SK-N-SH (cell line): ENCODE data around the gene POLD2. TPM values are rescaled to one million over a fixed set of nuclear protein-coding genes. Genes with fewer than 3 reads are reported as not detected.

Experiments used
- CTCF ChIA-PET: fragments of 300-600, 350-600 bp; formaldehyde crosslinking; extraction: SDS; loops from one replicate; lab custom pipeline; 2021; lab: Yijun Ruan, JAX
- POLR2A ChIA-PET: fragments of 350-600 bp; sonication (Branson Sonifier 250); formaldehyde crosslinking; extraction: SDS; loops from one replicate; lab custom pipeline; 2020; ENCODE audit warnings: antibody characterized with exemption, inconsistent platforms; lab: Yijun Ruan, JAX
- DNase-seq: peaks from one replicate; pipeline ENCODE4 v3.0.0; 2012
- H2AFZ ChIP-seq: fragments of 200-600 bp; sonication (generic); 2 replicates; pipeline ENCODE4 v1.8.1; 2016; ENCODE audit warnings: antibody characterized with exemption, mild to moderate bottlenecking, low read depth
- H3F3A ChIP-seq: fragments of 200-600 bp; sonication (generic); replicated peaks from 2 replicates; pipeline ENCODE3; 2016; ENCODE audit warnings: antibody characterized with exemption, mild to moderate bottlenecking; ENCODE audit not compliant: insufficient read depth
- H3K27ac ChIP-seq, 2 experiments: fragments of 200-500 bp in 1 of 2; fragments of 200-600 bp in 1 of 2; sonication (Bioruptor generic) in 1 of 2; sonication (generic), shearing (Covaris generic) in 1 of 2; 2 replicates each; pipeline versions ENCODE4 v1.5.1 to v1.6.1; 2014 to 2016; ENCODE audit warnings: low read depth in 2 of 2, inconsistent platforms in 1 of 2, low read length in 1 of 2, mild to moderate bottlenecking in 1 of 2, mixed read lengths in 1 of 2
- H3K27me3 ChIP-seq: fragments of 200-600 bp; sonication (generic), shearing (Covaris generic); 2 replicates; pipeline ENCODE4 v1.6.1; 2016; ENCODE audit warnings: mixed run types; ENCODE audit not compliant: insufficient read depth
- H3K36me3 ChIP-seq, 2 experiments: fragments of 200-500 bp in 1 of 2; fragments of 200-600 bp in 1 of 2; sonication (Bioruptor generic) in 1 of 2; sonication (generic) in 1 of 2; replicated peaks in 1 of 2; 2 replicates each; pipeline versions ENCODE3 to v1.5.1; 2014 to 2016; ENCODE audit warnings: low read length in 1 of 2, mild to moderate bottlenecking in 1 of 2; ENCODE audit not compliant: insufficient read depth in 2 of 2, control insufficient read depth in 1 of 2
- H3K4me1 ChIP-seq, 2 experiments: fragments of 200-500 bp in 1 of 2; fragments of 200-600 bp in 1 of 2; sonication (Bioruptor generic) in 1 of 2; sonication (generic), shearing (Covaris generic) in 1 of 2; 2 replicates each; pipeline versions ENCODE4 v1.5.1 to v1.6.1; 2014 to 2016; ENCODE audit warnings: low read depth in 1 of 2, low read length in 1 of 2, mixed run types in 1 of 2; ENCODE audit not compliant: insufficient read depth in 2 of 2, control insufficient read depth in 1 of 2
- H3K4me2 ChIP-seq: fragments of 200-600 bp; sonication (generic), shearing (Covaris generic); 2 replicates; pipeline ENCODE4 v1.6.1; 2017; ENCODE audit warnings: mixed run types
- H3K4me3 ChIP-seq, 2 experiments: fragments of 200-500 bp in 1 of 2; fragments of 200-600 bp in 1 of 2; sonication (Bioruptor generic) in 1 of 2; sonication (generic), shearing (Covaris generic) in 1 of 2; 2 replicates each; pipeline versions ENCODE4 v1.5.1 to v1.8.1; 2014 to 2016; ENCODE audit warnings: low read depth in 2 of 2, inconsistent platforms in 1 of 2, low read length in 1 of 2, mild to moderate bottlenecking in 1 of 2, mixed read lengths in 1 of 2, moderate library complexity in 1 of 2
- H3K79me2 ChIP-seq: fragments of 200-600 bp; sonication (generic); 2 replicates; pipeline ENCODE4 v1.8.1; 2017; ENCODE audit warnings: mild to moderate bottlenecking; ENCODE audit not compliant: insufficient read depth
- H3K9ac ChIP-seq: fragments of 200-600 bp; sonication (generic); 2 replicates; pipeline ENCODE4 v1.6.1; 2017; ENCODE audit warnings: mixed run types
- H3K9me2 ChIP-seq: fragments of 200-600 bp; sonication (generic); 2 replicates; pipeline ENCODE4 v1.6.1; 2017; ENCODE audit warnings: mixed run types
- H3K9me3 ChIP-seq: fragments of 200-600 bp; sonication (generic); 2 replicates; pipeline ENCODE4 v1.6.1; 2017; ENCODE audit warnings: mixed run types, mild to moderate bottlenecking, moderate library complexity
- H4K20me1 ChIP-seq: fragments of 200-600 bp; sonication (generic); 2 replicates; pipeline ENCODE4 v1.6.1; 2017; ENCODE audit warnings: mild to moderate bottlenecking, mixed run types; ENCODE audit not compliant: insufficient read depth
- CHD2 ChIP-seq: fragments of 150-350 bp; IDR thresholded peaks from 2 replicates; pipeline ENCODE4 v1.6.1; 2018; ENCODE audit warnings: low read length; ENCODE audit not compliant: partially characterized antibody
- ELF1 ChIP-seq: IDR thresholded peaks from 2 replicates; pipeline ENCODE4 v1.4.0; 2012
- EP300 ChIP-seq, 2 experiments: IDR thresholded peaks; 2 replicates each; pipeline versions ENCODE4 v1.4.0 to v1.6.1; 2012; ENCODE audit warnings: borderline replicate concordance in 1 of 2, low read depth in 1 of 2, low read length in 1 of 2
- FOSL2 ChIP-seq: IDR thresholded peaks from 2 replicates; pipeline ENCODE4 v1.4.0; 2012; ENCODE audit warnings: low read depth, mild to moderate bottlenecking, moderate library complexity, borderline replicate concordance
- FOXJ3 ChIP-seq: sonication (generic); formaldehyde crosslinking; IDR thresholded peaks from 2 replicates; pipeline ENCODE4 v1.5.1; 2020; ENCODE audit warnings: mild to moderate bottlenecking, missing genetic modification reagents
- FOXM1 ChIP-seq: IDR thresholded peaks from 2 replicates; pipeline ENCODE4 v1.4.0; 2012; ENCODE audit warnings: low read depth, mild to moderate bottlenecking
- GABPA ChIP-seq: IDR thresholded peaks from 2 replicates; pipeline ENCODE4 v1.4.0; 2012; ENCODE audit warnings: low read depth, mild to moderate bottlenecking
- MXI1 ChIP-seq: IDR thresholded peaks from 2 replicates; pipeline ENCODE4 v1.6.1; 2012; ENCODE audit warnings: mild to moderate bottlenecking, low read depth, low read length, improper control_type of control experiment
- POLR2AphosphoS5 ChIP-seq: IDR thresholded peaks from 2 replicates; pipeline ENCODE4 v1.6.1; 2012; ENCODE audit warnings: low read depth, low read length
- RFX5 ChIP-seq: IDR thresholded peaks from 2 replicates; pipeline ENCODE4 v1.6.1; 2012; ENCODE audit warnings: mild to moderate bottlenecking, improper control_type of control experiment, low read length
- RXRA ChIP-seq: IDR thresholded peaks from 2 replicates; pipeline ENCODE4 v1.4.0; 2012; ENCODE audit warnings: low read depth, mild to moderate bottlenecking, borderline replicate concordance
- SIN3A ChIP-seq: IDR thresholded peaks from 2 replicates; pipeline ENCODE4 v1.6.1; 2012; ENCODE audit warnings: low read depth, mild to moderate bottlenecking, low read length, moderate library complexity, borderline replicate concordance
- SMC3 ChIP-seq: IDR thresholded peaks from 2 replicates; pipeline ENCODE4 v1.6.1; 2012; ENCODE audit warnings: low read depth, low read length, improper control_type of control experiment
- TAF1 ChIP-seq: IDR thresholded peaks from 2 replicates; pipeline ENCODE4 v1.6.1; 2012; ENCODE audit warnings: low read depth, mild to moderate bottlenecking, low read length, moderate library complexity, borderline replicate concordance
- TCF12 ChIP-seq: IDR thresholded peaks from 2 replicates; pipeline ENCODE4 v1.4.0; 2012
- WGBS: methylation state at CpG from one replicate; pipeline ENCODE4 v1.1.6; 2017; ENCODE audit warnings: low lambda C conversion rate; 5-methylcytosine and 5-hydroxymethylcytosine counted together
- polyA plus RNA-seq, 3 experiments: library from polyadenylated mRNA; depleted of rRNA; stranded (reverse); fragments of >200 nt; gene quantifications; 2 replicates each; pipeline ENCODE4 v1.2.3, GENCODE V29; 2012
- TF ChIP-seq, protein P1 (sequence below): IDR thresholded peaks from 2 replicates; pipeline ENCODE4 v1.6.1; 2012; ENCODE audit warnings: mild to moderate bottlenecking, low read depth, low read length, moderate library complexity
- TF ChIP-seq, protein P2 (sequence below): fragments of 150-350 bp; IDR thresholded peaks from 2 replicates; pipeline ENCODE4 v1.6.1; 2016; ENCODE audit warnings: mild to moderate bottlenecking, low read depth, low read length
- TF ChIP-seq, protein P3 (sequence below): IDR thresholded peaks from 2 replicates; pipeline ENCODE4 v1.4.0; 2012; ENCODE audit warnings: low read depth

POLD2 gene
- polyA plus RNA-seq, 1 of the 3 experiments (the other 2 are of a cell fraction), result 194 TPM

DNA sequence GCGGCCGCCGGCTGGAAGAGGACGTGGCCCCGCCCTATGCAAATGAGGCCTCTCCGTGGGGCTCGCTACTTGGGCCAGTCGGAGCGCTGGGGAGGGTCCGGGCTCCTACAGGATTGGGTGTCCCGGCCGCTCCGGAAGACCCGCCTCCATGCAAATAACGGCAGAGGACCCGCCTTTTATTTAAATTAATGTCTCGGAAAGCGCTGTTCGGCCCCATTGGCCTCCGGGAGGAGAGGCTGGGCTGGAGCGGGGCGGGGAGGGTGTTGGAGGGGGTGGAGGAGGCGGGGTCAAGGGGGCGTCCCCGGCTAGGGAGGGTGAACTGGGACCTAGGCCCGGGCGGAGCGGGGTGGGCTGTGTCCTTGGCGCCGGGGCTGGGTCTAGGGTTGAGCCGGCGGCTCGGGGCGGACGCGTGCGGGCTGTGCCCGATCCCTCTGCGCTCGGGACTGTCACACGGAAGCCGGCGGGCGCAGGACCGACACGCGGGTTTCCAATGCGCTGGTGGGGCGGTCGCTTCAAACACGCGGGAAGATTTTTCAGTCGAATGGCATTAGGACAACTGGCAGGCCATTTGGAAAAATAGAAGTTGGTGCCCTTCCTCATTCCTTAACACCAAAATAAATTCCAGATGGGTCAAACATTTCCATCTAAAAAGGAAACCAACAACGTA, 40.7 kb downstream of the POLD2 start (continued):
- TF ChIP-seq, protein P1, sequence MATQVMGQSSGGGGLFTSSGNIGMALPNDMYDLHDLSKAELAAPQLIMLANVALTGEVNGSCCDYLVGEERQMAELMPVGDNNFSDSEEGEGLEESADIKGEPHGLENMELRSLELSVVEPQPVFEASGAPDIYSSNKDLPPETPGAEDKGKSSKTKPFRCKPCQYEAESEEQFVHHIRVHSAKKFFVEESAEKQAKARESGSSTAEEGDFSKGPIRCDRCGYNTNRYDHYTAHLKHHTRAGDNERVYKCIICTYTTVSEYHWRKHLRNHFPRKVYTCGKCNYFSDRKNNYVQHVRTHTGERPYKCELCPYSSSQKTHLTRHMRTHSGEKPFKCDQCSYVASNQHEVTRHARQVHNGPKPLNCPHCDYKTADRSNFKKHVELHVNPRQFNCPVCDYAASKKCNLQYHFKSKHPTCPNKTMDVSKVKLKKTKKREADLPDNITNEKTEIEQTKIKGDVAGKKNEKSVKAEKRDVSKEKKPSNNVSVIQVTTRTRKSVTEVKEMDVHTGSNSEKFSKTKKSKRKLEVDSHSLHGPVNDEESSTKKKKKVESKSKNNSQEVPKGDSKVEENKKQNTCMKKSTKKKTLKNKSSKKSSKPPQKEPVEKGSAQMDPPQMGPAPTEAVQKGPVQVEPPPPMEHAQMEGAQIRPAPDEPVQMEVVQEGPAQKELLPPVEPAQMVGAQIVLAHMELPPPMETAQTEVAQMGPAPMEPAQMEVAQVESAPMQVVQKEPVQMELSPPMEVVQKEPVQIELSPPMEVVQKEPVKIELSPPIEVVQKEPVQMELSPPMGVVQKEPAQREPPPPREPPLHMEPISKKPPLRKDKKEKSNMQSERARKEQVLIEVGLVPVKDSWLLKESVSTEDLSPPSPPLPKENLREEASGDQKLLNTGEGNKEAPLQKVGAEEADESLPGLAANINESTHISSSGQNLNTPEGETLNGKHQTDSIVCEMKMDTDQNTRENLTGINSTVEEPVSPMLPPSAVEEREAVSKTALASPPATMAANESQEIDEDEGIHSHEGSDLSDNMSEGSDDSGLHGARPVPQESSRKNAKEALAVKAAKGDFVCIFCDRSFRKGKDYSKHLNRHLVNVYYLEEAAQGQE, result 0 out of 2 replicates have a peak, but pooled peaks have one; percentile 17
- TF ChIP-seq RXRA (no peak), TCF12 (peak; percentile 75), ELF1 (peak; percentile 84), FOXM1 (no peak), RFX5 (no peak), FOXJ3 (no peak), TAF1 (peak; percentile 25; the same call in 1 of the 2 replicates), SIN3A (peak; percentile 70; the same call in 1 of the 2 replicates)
- TF ChIP-seq, protein P2, sequence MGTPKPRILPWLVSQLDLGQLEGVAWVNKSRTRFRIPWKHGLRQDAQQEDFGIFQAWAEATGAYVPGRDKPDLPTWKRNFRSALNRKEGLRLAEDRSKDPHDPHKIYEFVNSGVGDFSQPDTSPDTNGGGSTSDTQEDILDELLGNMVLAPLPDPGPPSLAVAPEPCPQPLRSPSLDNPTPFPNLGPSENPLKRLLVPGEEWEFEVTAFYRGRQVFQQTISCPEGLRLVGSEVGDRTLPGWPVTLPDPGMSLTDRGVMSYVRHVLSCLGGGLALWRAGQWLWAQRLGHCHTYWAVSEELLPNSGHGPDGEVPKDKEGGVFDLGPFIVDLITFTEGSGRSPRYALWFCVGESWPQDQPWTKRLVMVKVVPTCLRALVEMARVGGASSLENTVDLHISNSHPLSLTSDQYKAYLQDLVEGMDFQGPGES, result peak; percentile 60; the same call in 1 of the 2 replicates

DNA sequence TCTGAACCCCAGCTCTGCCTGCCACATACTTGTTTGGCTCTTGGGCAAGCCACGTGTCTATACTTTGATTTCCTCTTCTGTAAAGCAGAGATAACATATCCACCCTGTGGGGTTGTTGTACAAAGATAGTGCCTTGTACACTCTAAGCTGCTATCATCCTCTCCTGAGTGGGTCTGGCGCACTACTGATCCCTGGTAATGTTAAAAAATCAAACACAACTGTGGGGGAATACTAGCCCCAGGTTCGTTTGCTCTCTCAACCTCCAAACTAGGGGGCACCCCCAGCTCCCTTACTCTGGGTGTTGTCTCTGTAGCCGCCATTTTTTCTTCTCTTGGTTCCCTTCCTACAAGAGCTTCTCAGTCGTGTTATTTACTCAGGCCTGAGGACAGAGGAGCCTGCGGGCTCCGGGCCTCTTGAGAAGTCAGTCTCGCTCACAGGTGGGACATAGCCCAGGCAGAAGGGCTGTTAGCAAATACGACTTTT, 42.0 kb downstream of the POLD2 start:
- Histone ChIP-seq H3K79me2 (peaks cover 21% of the 10 kb centered on the region), H3K4me1 (peaks cover 7 to 14% of the 10 kb centered on the region in 2 experiments), H3K9me3 (no peaks in the 10 kb centered on the region), H3F3A (peaks cover 14% of the 10 kb centered on the region), H3K9me2 (no peaks in the 10 kb centered on the region), H2AFZ (no peak overlapping the region), H3K4me2 (peak overlapping the region; percentile 95), H3K9ac (peak overlapping the region; percentile 93), H3K27me3 (no peaks in the 10 kb centered on the region), H3K36me3 (peaks cover 16 to 45% of the 10 kb centered on the region in 2 experiments), H4K20me1 (no peaks in the 10 kb centered on the region), H3K4me3 (peak overlapping the region; percentile 83 to 84), H3K27ac (peak overlapping the region; percentile 13 to 84; a peak in 3 of 4 replicates)
- POLR2A ChIA-PET, result interaction anchor here (1.5 to 2.1 kb wide), 4 partner anchors 9 to 120 kb away, joined by 4 to 7 read pairs (median 5); partner anchors contain the start of genes PGAM2 and YKT6
- CTCF ChIA-PET, result interaction anchor here (0.9 to 2.6 kb wide), 9 partner anchors 9 to 160 kb away, joined by 3 to 18 read pairs (median 4); partner anchors contain the start of gene YKT6
- no peak for DNase-seq
- WGBS, result 57% methylated on average over 9 of the region's 9 CpGs
- TF ChIP-seq, protein P1, result no peak
- TF ChIP-seq GABPA, result no peak
- TF ChIP-seq EP300 (IDR thresholded peaks at IDR 0.05; ENCODE audit: borderline replicate concordance in 1 of 2, low read depth in 1 of 2, low read length in 1 of 2), result no peak
- TF ChIP-seq POLR2AphosphoS5, result no peak
- no peak for TF ChIP-seq FOSL2
- no peak for TF ChIP-seq SMC3
- TF ChIP-seq MXI1, result no peak
- TF ChIP-seq RFX5, result no peak
- no peak for TF ChIP-seq RXRA
- TF ChIP-seq, protein P3, sequence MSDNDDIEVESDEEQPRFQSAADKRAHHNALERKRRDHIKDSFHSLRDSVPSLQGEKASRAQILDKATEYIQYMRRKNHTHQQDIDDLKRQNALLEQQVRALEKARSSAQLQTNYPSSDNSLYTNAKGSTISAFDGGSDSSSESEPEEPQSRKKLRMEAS, result no peak
- no peak for TF ChIP-seq SIN3A
- TF ChIP-seq CHD2, result no peak
- no peak for TF ChIP-seq TCF12
